Smooth muscle cell (in vitro differentiated cells): Measurements from ENCODE around the gene OBSCN. TPM values are rescaled to one million over a fixed set of nuclear protein-coding genes. Genes with fewer than 3 reads are reported as not detected.

Experiments used
- DNase-seq: peaks from one replicate; lab custom pipeline; 2025; ENCODE audit not compliant: unreplicated experiment; lab: John Stamatoyannopoulos, UW
- H2AFZ ChIP-seq: fragments of 200-600 bp; sonication (generic); 2 replicates; pipeline ENCODE4 v1.6.0; 2016; ENCODE audit warnings: antibody characterized with exemption, low read depth, mild to moderate bottlenecking
- H3F3A ChIP-seq: fragments of 200-600 bp; sonication (generic); 2 replicates; pipeline ENCODE4 v1.6.0; 2017; ENCODE audit warnings: antibody characterized with exemption, low read depth
- H3K27ac ChIP-seq: fragments of 200-600 bp; sonication (generic); 2 replicates; pipeline ENCODE4 v1.5.1; 2016; ENCODE audit warnings: low read depth, mild to moderate bottlenecking
- H3K27me3 ChIP-seq: fragments of 200-600 bp; sonication (generic); 2 replicates; pipeline ENCODE4 v1.6.1; 2016; ENCODE audit warnings: low read depth, mild to moderate bottlenecking
- H3K36me3 ChIP-seq: fragments of 200-600 bp; sonication (generic); 2 replicates; pipeline ENCODE4 v1.5.1; 2016; ENCODE audit warnings: low read depth
- H3K4me1 ChIP-seq: fragments of 200-600 bp; sonication (generic); 2 replicates; pipeline ENCODE4 v1.5.1; 2016; ENCODE audit warnings: low read depth
- H3K4me2 ChIP-seq: fragments of 200-600 bp; sonication (generic); 2 replicates; pipeline ENCODE4 v1.6.0; 2016; ENCODE audit warnings: mild to moderate bottlenecking
- H3K4me3 ChIP-seq: fragments of 200-600 bp; sonication (generic); 2 replicates; pipeline ENCODE4 v1.5.1; 2016; ENCODE audit warnings: mild to moderate bottlenecking
- H3K79me2 ChIP-seq: fragments of 200-600 bp; sonication (generic); 2 replicates; pipeline ENCODE4 v1.6.0; 2016; ENCODE audit warnings: low read depth, mild to moderate bottlenecking
- H3K9ac ChIP-seq: fragments of 200-600 bp; sonication (generic); 2 replicates; pipeline ENCODE4 v1.6.0; 2016; ENCODE audit warnings: low read depth
- H3K9me3 ChIP-seq: fragments of 200-600 bp; sonication (generic); replicated peaks from 2 replicates; pipeline ENCODE4 v1.5.1; 2016; ENCODE audit warnings: low read depth
- H4K20me1 ChIP-seq: fragments of 200-600 bp; sonication (generic); 2 replicates; pipeline ENCODE4 v1.6.0; 2016; ENCODE audit warnings: low read depth
- WGBS: methylation state at CpG from one replicate; pipeline ENCODE4 v1.1.7; 2016; ENCODE audit warnings: low lambda C conversion rate; 5-methylcytosine and 5-hydroxymethylcytosine counted together
- polyA plus RNA-seq: library from polyadenylated mRNA; unstranded; fragments of >200 nt; fragmentation: Nextera tagmentation; extraction: Ambion mirVana; gene quantifications from 2 replicates; pipeline ENCODE4 v1.2.1, GENCODE V29; 2016
- total RNA-seq: library from RNA; depleted of rRNA; stranded (reverse); fragments of >200 nt; gene quantifications from 2 replicates; pipeline ENCODE4 v1.2.3, GENCODE V29; 2014
- TF ChIP-seq, protein P1 (sequence below): fragments of 200-600 bp; sonication (generic); IDR thresholded peaks from 2 replicates; pipeline ENCODE4 v1.5.1; 2017; ENCODE audit warnings: borderline replicate concordance, mild to moderate bottlenecking, antibody characterized with exemption; ENCODE audit not compliant: insufficient read depth, poor library complexity, severe bottlenecking

Gene OBSCN
- total and polyA plus RNA-seq, 2 experiments from 2014 or later = 3.8 to 10.6 TPM

DNA sequence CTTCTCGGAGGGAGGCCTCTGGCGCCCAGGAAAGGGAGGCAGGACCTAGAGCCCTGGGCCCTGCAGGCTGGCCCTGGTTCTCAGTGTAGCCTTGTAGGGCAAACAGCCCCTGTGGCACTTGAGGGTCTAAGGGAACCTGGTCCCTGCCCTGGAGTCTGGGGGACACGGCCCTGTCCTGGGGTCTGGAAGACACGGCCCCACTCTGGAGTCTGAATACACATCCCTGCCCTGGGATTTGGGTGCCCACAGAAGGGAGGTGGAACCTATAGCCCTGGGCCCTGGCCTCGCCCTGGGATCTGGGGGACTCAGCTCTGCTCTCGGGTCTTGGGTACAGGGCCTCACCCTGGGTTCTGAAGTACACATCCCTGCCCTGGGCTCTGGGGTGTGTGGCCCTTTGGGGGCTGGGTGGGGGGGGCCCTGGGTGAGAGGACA lies 97.9 kb downstream of the OBSCN start:
- WGBS = 87% methylated on average over 6 of the region's 6 CpGs
- H3K4me2 ChIP-seq = no peak overlapping the region
- no peaks in the 10 kb centered on the region for H3K4me1 ChIP-seq
- H4K20me1 ChIP-seq = no peaks in the 10 kb centered on the region
- no peak for DNase-seq
- H3K27me3 ChIP-seq = no peaks in the 10 kb centered on the region
- no peaks in the 10 kb centered on the region for H3K36me3 ChIP-seq
- H3K4me3 ChIP-seq = no peak overlapping the region
- H3K9ac ChIP-seq = no peak overlapping the region
- TF ChIP-seq, protein P1, sequence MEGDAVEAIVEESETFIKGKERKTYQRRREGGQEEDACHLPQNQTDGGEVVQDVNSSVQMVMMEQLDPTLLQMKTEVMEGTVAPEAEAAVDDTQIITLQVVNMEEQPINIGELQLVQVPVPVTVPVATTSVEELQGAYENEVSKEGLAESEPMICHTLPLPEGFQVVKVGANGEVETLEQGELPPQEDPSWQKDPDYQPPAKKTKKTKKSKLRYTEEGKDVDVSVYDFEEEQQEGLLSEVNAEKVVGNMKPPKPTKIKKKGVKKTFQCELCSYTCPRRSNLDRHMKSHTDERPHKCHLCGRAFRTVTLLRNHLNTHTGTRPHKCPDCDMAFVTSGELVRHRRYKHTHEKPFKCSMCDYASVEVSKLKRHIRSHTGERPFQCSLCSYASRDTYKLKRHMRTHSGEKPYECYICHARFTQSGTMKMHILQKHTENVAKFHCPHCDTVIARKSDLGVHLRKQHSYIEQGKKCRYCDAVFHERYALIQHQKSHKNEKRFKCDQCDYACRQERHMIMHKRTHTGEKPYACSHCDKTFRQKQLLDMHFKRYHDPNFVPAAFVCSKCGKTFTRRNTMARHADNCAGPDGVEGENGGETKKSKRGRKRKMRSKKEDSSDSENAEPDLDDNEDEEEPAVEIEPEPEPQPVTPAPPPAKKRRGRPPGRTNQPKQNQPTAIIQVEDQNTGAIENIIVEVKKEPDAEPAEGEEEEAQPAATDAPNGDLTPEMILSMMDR = no peak
- no peak overlapping the region for H3K27ac ChIP-seq
- no peaks in the 10 kb centered on the region for H3K79me2 ChIP-seq
- peaks cover 7% of the 10 kb centered on the region for H3K9me3 ChIP-seq
- H2AFZ ChIP-seq = no peak overlapping the region
- H3F3A ChIP-seq = no peaks in the 10 kb centered on the region

DNA sequence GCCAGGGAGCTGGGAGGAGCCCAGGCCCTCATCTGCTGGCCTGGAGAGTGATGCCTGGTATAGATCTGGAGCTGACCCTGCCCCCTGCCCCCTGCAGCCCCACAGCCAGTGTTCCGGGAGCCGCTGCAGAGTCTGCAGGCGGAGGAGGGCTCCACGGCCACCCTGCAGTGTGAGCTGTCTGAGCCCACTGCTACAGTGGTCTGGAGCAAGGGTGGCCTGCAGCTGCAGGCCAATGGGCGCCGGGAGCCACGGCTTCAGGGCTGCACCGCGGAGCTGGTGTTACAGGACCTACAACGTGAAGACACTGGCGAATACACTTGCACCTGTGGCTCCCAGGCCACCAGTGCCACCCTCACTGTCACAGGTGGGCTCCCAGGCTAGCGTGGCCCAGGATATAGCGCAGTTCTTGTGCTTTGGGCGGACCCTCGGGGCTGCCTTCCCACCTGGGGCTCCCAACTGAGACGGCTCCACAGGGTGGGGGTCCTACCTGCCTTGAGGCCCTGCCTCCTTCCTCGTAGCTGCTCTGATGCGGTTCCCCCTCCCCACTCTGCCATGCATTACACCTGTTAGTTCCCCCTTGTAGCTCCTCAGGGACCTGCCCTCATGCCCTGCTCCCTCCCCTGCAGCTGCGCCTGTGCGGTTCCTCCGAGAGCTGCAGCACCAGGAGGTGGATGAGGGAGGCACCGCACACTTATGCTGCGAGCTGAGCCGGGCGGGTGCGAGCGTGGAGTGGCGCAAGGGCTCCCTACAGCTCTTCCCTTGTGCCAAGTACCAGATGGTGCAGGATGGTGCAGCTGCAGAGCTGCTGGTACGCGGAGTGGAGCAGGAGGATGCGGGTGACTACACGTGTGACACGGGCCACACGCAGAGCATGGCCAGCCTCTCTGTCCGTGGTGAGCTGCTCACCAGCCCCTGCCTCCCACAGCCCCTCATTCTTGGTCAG lies 98.7 kb downstream of the OBSCN start:
- WGBS = 86% methylated on average over 29 of the region's 35 CpGs
- H3K9me3 ChIP-seq = peaks cover 5% of the 10 kb centered on the region
- H3K36me3 ChIP-seq = no peaks in the 10 kb centered on the region
- no peaks in the 10 kb centered on the region for H3K27me3 ChIP-seq
- TF ChIP-seq, protein P1 = no peak
- no peaks in the 10 kb centered on the region for H3K4me1 ChIP-seq
- H3K4me2 ChIP-seq = no peak overlapping the region
- no peak overlapping the region for H3K9ac ChIP-seq
- no peaks in the 10 kb centered on the region for H4K20me1 ChIP-seq
- H2AFZ ChIP-seq = no peak overlapping the region
- H3F3A ChIP-seq = no peaks in the 10 kb centered on the region
- H3K4me3 ChIP-seq = no peak overlapping the region
- H3K27ac ChIP-seq = no peak overlapping the region
- no peaks in the 10 kb centered on the region for H3K79me2 ChIP-seq
- DNase-seq = no peak

DNA sequence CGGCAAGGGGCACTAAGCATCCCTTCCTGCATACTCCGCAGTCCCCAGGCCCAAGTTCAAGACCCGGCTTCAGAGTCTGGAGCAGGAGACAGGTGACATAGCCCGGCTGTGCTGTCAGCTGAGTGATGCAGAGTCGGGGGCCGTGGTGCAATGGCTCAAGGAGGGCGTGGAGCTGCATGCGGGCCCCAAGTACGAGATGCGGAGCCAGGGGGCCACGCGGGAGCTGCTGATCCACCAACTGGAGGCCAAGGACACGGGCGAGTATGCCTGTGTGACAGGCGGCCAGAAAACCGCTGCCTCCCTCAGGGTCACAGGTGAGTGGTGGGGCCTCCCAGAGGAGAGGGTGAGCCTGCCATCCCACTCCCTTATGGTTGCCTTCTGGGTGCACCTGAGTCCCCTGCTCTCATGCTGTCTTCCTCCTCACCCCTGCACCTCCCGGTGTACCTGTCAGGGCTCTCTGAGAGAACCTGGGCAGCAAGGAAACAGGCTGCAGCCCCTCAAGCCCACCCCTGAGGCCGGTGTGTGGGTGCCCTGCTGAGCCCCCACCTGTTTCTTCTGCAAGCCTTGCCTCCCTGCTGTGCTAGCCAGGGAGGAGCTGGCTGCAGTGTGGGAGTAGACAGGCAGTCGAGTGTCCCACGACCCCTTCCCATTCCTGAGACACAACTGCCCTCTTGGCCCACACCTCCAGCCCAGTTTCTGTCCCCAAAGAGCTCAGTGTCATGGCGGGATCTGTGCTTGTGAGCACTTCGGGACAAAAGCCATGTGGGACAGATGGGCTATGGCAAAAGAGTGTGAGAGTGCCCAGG lies 99.6 kb downstream of the OBSCN start:
- TF ChIP-seq, protein P1 = no peak
- Histone ChIP-seq H3K79me2 (no peaks in the 10 kb centered on the region), H3K27ac (no peak overlapping the region), H3K27me3 (no peaks in the 10 kb centered on the region), H3K9me3 (no peaks in the 10 kb centered on the region), H4K20me1 (no peaks in the 10 kb centered on the region), H3K4me2 (no peak overlapping the region), H3F3A (no peaks in the 10 kb centered on the region), H3K4me3 (no peak overlapping the region), H2AFZ (no peak overlapping the region), H3K9ac (no peak overlapping the region), H3K4me1 (no peaks in the 10 kb centered on the region), H3K36me3 (no peaks in the 10 kb centered on the region)
- 91% methylated on average over 22 of the region's 22 CpGs for WGBS
- no peak for DNase-seq
